Body of pancreas (tissue), 4 donors: Measurements from ENCODE around the gene YWHAG.

Experiments used
- POLR2A ChIP-seq, 3 donors: fragments of 450-650 bp; IDR thresholded peaks; one replicate each; pipeline ENCODE4 v1.6.1; 2016; ENCODE audit warnings: antibody characterized with exemption in 3 of 3, mild to moderate bottlenecking in 2 of 3
- TF ChIP-seq, protein P1 (sequence below), 7 experiments: fragments of 450-650 bp in 4 of 7; fragments of 200-600 bp in 3 of 7; sonication (generic) in 3 of 7; IDR thresholded peaks; one replicate each; pipeline ENCODE4 v1.5.1; 2016 to 2019; ENCODE audit warnings: antibody characterized with exemption in 7 of 7

DNA sequence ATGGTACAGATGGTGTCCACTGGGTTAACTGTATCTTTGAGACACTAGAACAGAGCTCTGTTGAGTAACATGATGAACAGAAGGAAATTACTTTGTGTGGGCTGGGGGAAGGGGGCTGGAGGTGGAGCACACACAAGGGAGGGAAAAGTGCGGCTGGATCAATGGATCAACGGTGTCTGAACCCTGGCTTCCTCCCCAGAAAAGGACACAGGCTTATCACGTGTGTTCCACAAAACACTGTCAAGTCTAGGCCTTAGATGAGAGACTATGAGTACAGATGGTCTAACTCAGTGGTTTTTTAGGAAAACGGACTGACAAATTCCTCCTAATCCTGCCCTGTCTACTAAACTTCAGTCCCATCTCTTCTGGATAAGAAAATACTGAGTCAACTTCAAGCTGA is 28.5 kb downstream of the YWHAG start:
- TF ChIP-seq, protein P1, sequence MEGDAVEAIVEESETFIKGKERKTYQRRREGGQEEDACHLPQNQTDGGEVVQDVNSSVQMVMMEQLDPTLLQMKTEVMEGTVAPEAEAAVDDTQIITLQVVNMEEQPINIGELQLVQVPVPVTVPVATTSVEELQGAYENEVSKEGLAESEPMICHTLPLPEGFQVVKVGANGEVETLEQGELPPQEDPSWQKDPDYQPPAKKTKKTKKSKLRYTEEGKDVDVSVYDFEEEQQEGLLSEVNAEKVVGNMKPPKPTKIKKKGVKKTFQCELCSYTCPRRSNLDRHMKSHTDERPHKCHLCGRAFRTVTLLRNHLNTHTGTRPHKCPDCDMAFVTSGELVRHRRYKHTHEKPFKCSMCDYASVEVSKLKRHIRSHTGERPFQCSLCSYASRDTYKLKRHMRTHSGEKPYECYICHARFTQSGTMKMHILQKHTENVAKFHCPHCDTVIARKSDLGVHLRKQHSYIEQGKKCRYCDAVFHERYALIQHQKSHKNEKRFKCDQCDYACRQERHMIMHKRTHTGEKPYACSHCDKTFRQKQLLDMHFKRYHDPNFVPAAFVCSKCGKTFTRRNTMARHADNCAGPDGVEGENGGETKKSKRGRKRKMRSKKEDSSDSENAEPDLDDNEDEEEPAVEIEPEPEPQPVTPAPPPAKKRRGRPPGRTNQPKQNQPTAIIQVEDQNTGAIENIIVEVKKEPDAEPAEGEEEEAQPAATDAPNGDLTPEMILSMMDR (IDR thresholded peaks at IDR 0.05) = no peak
- TF ChIP-seq POLR2A (IDR thresholded peaks at IDR 0.05) = no peak
